Kidney epithelial cell (primary cell): Measurements from ENCODE around the gene TMEM14A. TPM values are rescaled to one million over a fixed set of nuclear protein-coding genes. Genes with fewer than 3 reads are reported as not detected.
A peak's percentile ranks its signal among the peaks of the same experiment; 100 is the strongest.

Experiments used
- DNase-seq: peaks from one replicate; pipeline ENCODE4 v3.0.0-alpha.2; 2010; ENCODE audit warnings: low read depth
- H3K27me3 ChIP-seq: 2 replicates; pipeline ENCODE4 v1.6.0; 2011; ENCODE audit warnings: low read length; ENCODE audit not compliant: control insufficient read depth, insufficient read depth
- H3K36me3 ChIP-seq: 2 replicates; pipeline ENCODE4 v1.5.1; 2011; ENCODE audit warnings: low read length; ENCODE audit not compliant: control insufficient read depth, insufficient read depth
- H3K4me3 ChIP-seq: 2 replicates; pipeline ENCODE4 v1.5.1; 2011; ENCODE audit warnings: low read depth, mild to moderate bottlenecking, control low read depth, low read length
- total RNA-seq: library from RNA; depleted of rRNA; stranded (reverse); fragments of >200 nt; gene quantifications from 2 replicates; pipeline ENCODE4 v1.2.3, GENCODE V29; 2015
- TF ChIP-seq, protein P1 (sequence below): IDR thresholded peaks from 2 replicates; pipeline ENCODE4 v1.5.1; 2011; ENCODE audit warnings: mild to moderate bottlenecking, moderate library complexity, low read length, control low read depth, inconsistent platforms; ENCODE audit not compliant: insufficient read depth, poor library complexity, severe bottlenecking

The TMEM14A gene
- total RNA-seq, 1 donor from 2014 or later, result 35.3 TPM

DNA sequence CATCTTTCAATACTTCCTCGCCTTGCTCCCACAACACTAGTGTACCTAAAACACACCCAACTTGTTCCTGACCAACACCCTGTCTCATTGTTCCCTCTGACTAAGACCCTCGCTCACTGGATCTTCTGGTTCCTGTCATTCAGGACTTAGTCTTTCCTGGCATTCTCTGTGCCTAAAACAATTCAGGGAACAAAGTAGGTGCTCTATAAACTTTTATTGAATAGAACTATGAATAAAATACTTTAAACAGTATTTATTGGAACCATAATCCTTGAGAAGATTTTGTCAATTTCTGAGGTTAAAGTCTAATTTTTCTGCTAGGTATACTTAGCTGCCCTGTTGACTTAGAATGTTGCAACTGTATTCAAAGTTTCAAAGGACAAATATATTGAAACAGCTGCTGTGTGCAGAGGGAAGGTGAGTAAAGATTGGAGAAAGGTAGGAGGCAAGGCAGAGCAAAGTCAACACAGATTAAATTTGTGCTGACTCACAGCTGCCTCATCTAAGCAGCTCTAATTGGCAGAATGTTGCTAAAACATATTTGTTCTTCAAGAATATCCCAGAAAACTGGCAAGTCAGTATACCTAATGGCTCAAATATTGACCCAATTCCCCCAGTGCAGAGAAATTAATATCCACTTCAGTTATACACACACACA is 54.8 kb downstream of the TMEM14A start:
- Histone ChIP-seq H3K36me3 (no peaks in the 10 kb centered on the region), H3K27me3 (no peaks in the 10 kb centered on the region), H3K4me3 (no peak overlapping the region)
- DNase-seq, result no peak
- TF ChIP-seq, protein P1, sequence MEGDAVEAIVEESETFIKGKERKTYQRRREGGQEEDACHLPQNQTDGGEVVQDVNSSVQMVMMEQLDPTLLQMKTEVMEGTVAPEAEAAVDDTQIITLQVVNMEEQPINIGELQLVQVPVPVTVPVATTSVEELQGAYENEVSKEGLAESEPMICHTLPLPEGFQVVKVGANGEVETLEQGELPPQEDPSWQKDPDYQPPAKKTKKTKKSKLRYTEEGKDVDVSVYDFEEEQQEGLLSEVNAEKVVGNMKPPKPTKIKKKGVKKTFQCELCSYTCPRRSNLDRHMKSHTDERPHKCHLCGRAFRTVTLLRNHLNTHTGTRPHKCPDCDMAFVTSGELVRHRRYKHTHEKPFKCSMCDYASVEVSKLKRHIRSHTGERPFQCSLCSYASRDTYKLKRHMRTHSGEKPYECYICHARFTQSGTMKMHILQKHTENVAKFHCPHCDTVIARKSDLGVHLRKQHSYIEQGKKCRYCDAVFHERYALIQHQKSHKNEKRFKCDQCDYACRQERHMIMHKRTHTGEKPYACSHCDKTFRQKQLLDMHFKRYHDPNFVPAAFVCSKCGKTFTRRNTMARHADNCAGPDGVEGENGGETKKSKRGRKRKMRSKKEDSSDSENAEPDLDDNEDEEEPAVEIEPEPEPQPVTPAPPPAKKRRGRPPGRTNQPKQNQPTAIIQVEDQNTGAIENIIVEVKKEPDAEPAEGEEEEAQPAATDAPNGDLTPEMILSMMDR, result no peak

DNA sequence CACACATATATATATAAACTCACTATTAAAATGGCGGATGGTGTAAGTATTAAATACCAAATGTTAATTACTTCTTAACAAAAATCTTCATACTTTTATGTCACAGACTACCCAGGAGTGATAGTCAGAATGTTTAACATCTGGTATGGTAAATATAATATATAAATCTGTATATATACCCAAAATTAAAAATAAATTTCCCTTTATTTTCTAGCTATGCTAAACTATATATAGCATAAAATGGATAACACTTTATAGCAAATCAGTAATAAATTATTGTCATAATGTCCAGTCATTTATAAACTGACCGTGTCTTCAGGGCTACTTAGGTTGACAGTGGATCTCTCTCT is 55.3 kb downstream of the TMEM14A start:
- no peaks in the 10 kb centered on the region for H3K27me3 ChIP-seq
- TF ChIP-seq, protein P1, result no peak
- DNase-seq, result no peak
- H3K4me3 ChIP-seq, result no peak overlapping the region
- H3K36me3 ChIP-seq, result no peaks in the 10 kb centered on the region

DNA sequence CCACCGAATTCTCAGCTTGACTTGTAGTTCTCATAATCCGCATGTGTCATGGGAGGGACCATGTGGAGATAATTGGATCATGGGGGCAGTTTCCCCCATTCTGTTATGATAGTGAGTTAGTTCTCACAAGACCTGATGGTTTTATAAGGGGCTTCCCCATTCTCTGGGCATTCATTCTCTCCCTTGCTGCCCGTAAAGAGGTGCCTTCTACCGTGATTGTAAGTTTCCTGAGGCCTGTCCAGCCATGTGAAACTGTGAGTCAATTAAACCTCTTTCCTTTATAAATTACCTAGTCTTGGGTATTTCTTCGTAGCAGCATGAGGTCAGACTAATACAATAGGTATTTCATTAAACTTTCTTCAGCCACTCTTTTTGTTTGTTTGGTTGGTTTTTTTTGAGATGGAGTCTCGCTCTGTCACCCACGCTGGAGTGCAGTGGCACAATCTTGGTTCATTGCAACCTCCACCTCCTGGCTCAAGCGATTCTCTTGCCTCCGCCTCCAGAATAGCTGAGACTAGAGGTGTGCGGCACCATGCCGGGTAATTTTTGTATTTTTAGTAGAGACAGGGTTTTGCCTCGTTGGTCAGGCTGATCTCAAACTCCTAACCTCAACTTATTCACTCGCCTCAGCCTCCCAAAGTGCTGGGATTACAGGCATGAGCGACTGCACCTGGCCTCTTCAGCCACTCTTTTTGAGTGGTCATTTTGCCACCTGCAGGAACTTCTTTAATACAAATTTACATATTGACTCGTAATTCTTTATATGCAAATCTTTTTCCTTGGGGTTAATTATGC is 56.0 kb downstream of the TMEM14A start:
- TF ChIP-seq, protein P1, result no peak
- Histone ChIP-seq H3K36me3 (no peaks in the 10 kb centered on the region), H3K27me3 (no peaks in the 10 kb centered on the region), H3K4me3 (no peak overlapping the region)
- peak; percentile 79 for DNase-seq

- no peak for DNase-seq
- Histone ChIP-seq H3K4me3 (no peak overlapping the region), H3K36me3 (no peaks in the 10 kb centered on the region), H3K27me3 (no peaks in the 10 kb centered on the region)
- TF ChIP-seq, protein P1, result no peak
These were observed 57.0 kb downstream of the TMEM14A start for GRCh38 chr6:52727908-52728307.

DNA sequence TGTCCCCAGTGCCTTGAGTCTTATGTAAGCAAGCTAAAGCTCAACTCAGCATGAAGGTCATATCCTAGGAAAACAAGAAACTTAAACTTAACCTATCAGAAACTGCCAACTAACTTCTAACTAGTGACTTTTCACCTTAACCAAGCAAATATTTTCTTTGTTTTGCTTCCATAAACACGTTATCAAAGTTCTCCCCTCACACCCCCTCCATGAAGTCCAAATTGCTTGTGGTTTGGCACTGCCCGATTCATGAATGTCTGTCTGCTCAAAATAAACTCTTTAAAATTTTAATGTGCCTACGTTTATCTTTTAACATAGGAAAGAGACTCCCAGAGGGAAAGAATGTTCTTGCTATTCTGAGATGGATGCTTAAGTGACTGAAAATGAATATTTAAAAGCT is 57.5 kb downstream of the TMEM14A start:
- TF ChIP-seq, protein P1, result no peak
- no peak for DNase-seq
- no peak overlapping the region for H3K4me3 ChIP-seq
- H3K27me3 ChIP-seq, result no peaks in the 10 kb centered on the region
- H3K36me3 ChIP-seq, result no peaks in the 10 kb centered on the region
